Endothelial cell of umbilical vein (primary cell): ENCODE results near the gene PTK6.

ENCODE experiments used
- EZH2 ChIP-seq: IDR thresholded peaks from 2 replicates; pipeline ENCODE4 v1.6.1; 2012; ENCODE audit warnings: borderline replicate concordance, low read depth, mild to moderate bottlenecking, moderate library complexity, low read length, inconsistent platforms; ENCODE audit not compliant: severe bottlenecking
- TF ChIP-seq, protein P1 (sequence below), 2 donors: IDR thresholded peaks; 1 replicate in 1 of 2; 2 replicates in 1 of 2; pipeline ENCODE4 v1.5.1; 2011; ENCODE audit warnings: low read length in 2 of 2, mild to moderate bottlenecking in 2 of 2, moderate library complexity in 2 of 2, control low read depth in 1 of 2, inconsistent platforms in 1 of 2, low read depth in 1 of 2; ENCODE audit not compliant: insufficient read depth in 1 of 2; ENCODE audit errors: extremely low read depth in 1 of 2

DNA sequence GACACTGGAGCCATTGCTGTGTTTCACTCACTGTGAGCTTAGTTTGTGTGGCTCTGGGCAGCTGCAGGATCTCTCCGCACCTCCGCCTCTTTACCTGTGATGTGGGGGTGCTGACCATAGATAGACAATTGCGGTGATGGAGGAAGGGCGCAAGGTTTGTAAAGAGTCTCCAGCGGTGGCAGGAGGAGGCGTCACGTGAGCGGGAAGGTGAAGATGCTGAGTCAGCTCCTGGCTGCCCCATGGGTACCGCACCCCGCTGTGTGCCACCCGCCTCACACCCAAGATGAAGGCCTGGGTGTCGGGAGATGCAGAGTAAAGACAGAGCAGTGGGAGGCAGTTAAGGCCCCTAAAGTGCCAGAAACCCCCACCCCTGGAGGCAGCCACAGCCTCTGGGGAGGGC lies 55.7 kb downstream of the PTK6 start:
- TF ChIP-seq EZH2: no peak
- TF ChIP-seq, protein P1, sequence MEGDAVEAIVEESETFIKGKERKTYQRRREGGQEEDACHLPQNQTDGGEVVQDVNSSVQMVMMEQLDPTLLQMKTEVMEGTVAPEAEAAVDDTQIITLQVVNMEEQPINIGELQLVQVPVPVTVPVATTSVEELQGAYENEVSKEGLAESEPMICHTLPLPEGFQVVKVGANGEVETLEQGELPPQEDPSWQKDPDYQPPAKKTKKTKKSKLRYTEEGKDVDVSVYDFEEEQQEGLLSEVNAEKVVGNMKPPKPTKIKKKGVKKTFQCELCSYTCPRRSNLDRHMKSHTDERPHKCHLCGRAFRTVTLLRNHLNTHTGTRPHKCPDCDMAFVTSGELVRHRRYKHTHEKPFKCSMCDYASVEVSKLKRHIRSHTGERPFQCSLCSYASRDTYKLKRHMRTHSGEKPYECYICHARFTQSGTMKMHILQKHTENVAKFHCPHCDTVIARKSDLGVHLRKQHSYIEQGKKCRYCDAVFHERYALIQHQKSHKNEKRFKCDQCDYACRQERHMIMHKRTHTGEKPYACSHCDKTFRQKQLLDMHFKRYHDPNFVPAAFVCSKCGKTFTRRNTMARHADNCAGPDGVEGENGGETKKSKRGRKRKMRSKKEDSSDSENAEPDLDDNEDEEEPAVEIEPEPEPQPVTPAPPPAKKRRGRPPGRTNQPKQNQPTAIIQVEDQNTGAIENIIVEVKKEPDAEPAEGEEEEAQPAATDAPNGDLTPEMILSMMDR (IDR thresholded peaks at IDR 0.05; ENCODE audit: extremely low read depth in 1 of 2, insufficient read depth in 1 of 2, low read depth in 1 of 2, low read length in 2 of 2): no peak
